ENCODE data around the gene ADARB2.

- no peak for TF ChIP-seq REST (IDR thresholded peaks at IDR 0.05; ENCODE audit: insufficient replicate concordance, low read depth)
- TF ChIP-seq CTCF (IDR thresholded peaks at IDR 0.05; ENCODE audit: insufficient read depth, low read length) = no peak
Observed at GRCh38 chr10:1211844-1212570, 525.3 kb downstream of the ADARB2 start.

All from HL-60 (cell line).